AG04450 (cell line): Measurements from ENCODE around the gene C4orf50. TPM values are rescaled to one million over a fixed set of nuclear protein-coding genes. Genes with fewer than 3 reads are reported as not detected.

Experiments
- CTCF ChIA-PET: fragments of 300-600, 350-600 bp; formaldehyde crosslinking; extraction: SDS; loops from one replicate; lab custom pipeline; 2022; ENCODE audit warnings: antibody characterized with exemption, inconsistent platforms; lab: Charles Lee
- POLR2A ChIA-PET: fragments of 350-600 bp; formaldehyde crosslinking; extraction: SDS; loops from one replicate; lab custom pipeline; 2021; ENCODE audit warnings: antibody characterized with exemption, inconsistent platforms; lab: Yijun Ruan, JAX
- DNase-seq: peaks from one replicate; pipeline ENCODE4 v3.0.0-alpha.2; 2011; ENCODE audit warnings: low read depth, low spot score
- H3K27ac ChIP-seq: one replicate; pipeline ENCODE4 v1.5.1; 2012; ENCODE audit warnings: low read depth, low read length, control low read depth
- H3K27me3 ChIP-seq: one replicate; pipeline ENCODE4 v1.6.0; 2012; ENCODE audit warnings: low read length; ENCODE audit not compliant: control insufficient read depth, insufficient read depth
- H3K4me3 ChIP-seq: 2 replicates; pipeline ENCODE4 v1.5.1; 2011; ENCODE audit warnings: mild to moderate bottlenecking, low read depth, low read length, control low read depth
- H3K9me3 ChIP-seq: 2 replicates; pipeline ENCODE4 v1.5.1; 2012; ENCODE audit warnings: low read length; ENCODE audit not compliant: control insufficient read depth, insufficient read depth
- polyA plus RNA-seq: library from polyadenylated mRNA; depleted of rRNA; stranded (reverse); fragments of >200 nt; gene quantifications from 2 replicates; pipeline ENCODE4 v1.2.3, GENCODE V29; 2011
- TF ChIP-seq, protein P1 (sequence below): IDR thresholded peaks from 2 replicates; pipeline ENCODE4 v1.5.1; 2011; ENCODE audit warnings: low read depth, low read length, control low read depth, inconsistent platforms

C4orf50 gene
- polyA plus RNA-seq, 1 experiment = not detected

DNA sequence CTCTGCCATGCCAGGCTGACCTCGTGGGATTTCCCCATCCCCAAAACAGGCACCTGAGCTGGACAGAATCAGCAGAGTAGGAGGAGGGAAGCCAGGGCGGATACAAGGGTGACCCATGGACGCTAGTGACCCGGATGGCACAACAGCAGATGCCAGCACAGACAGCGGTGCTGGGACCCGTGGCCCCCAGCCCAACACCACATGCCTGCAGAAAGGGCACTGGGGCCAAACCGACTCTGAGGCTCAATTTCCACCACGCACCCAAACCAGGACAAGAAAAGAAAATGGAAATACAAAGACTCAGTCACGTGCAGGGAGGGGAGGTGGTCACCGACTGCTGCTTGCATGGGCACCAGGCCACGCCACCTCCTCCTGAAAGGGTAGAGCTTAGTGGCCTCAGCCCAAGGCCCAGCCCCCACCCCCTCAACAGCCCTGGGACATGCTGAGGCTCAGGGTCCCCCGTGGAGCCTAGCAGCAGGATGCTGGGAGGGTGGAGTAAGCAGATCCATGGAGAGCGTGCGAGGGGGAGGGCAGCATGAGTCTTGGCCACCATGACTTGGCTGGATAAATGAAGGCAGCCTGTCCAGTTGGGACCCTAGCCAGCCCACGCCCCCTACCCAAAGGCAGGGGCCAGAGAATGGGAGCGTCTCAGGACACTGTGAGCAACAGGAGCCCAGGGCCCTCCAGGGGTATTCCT, 47.7 kb downstream of the C4orf50 start:
- TF ChIP-seq, protein P1, sequence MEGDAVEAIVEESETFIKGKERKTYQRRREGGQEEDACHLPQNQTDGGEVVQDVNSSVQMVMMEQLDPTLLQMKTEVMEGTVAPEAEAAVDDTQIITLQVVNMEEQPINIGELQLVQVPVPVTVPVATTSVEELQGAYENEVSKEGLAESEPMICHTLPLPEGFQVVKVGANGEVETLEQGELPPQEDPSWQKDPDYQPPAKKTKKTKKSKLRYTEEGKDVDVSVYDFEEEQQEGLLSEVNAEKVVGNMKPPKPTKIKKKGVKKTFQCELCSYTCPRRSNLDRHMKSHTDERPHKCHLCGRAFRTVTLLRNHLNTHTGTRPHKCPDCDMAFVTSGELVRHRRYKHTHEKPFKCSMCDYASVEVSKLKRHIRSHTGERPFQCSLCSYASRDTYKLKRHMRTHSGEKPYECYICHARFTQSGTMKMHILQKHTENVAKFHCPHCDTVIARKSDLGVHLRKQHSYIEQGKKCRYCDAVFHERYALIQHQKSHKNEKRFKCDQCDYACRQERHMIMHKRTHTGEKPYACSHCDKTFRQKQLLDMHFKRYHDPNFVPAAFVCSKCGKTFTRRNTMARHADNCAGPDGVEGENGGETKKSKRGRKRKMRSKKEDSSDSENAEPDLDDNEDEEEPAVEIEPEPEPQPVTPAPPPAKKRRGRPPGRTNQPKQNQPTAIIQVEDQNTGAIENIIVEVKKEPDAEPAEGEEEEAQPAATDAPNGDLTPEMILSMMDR = no peak
- Histone ChIP-seq H3K9me3 (no peaks in the 10 kb centered on the region; the same call in 1 of the 2 replicates), H3K4me3 (no peak overlapping the region), H3K27me3 (peaks cover 4% of the 10 kb centered on the region), H3K27ac (no peak overlapping the region)
- ChIA-PET POLR2A (no interaction called here), CTCF (interaction anchor here (1.4 kb wide), 1 partner anchor 28 kb away, joined by 3 read pairs; no protein-coding TSS in a partner anchor)
- no peak for DNase-seq

DNA sequence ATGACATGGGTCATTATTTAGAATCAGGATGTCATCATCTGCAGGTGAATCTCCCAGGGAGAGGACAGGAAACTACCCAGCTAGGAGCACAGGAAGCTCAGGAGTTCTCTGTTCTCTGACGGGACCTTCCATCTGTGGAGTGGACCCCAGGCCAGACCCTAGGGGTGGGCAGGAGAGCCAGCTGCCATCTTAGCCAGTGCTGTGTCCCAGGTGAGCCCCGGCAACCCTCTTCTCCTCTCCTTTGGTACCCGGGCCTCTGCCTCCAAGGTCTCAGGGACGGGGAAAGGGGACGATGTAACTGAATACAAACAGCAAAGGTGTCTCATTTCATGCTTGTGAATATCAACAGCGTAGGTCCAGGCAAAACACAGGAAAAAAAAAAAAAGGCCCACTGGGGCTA, 48.5 kb downstream of the C4orf50 start:
- Histone ChIP-seq H3K27ac (no peak overlapping the region), H3K27me3 (peaks cover 4% of the 10 kb centered on the region), H3K4me3 (no peak overlapping the region), H3K9me3 (no peaks in the 10 kb centered on the region; the same call in 1 of the 2 replicates)
- POLR2A ChIA-PET = no interaction called here
- TF ChIP-seq, protein P1 = no peak
- no peak for DNase-seq
- CTCF ChIA-PET = interaction anchor here (1.4 kb wide), 1 partner anchor 29 kb away, joined by 3 read pairs; no protein-coding TSS in a partner anchor

DNA sequence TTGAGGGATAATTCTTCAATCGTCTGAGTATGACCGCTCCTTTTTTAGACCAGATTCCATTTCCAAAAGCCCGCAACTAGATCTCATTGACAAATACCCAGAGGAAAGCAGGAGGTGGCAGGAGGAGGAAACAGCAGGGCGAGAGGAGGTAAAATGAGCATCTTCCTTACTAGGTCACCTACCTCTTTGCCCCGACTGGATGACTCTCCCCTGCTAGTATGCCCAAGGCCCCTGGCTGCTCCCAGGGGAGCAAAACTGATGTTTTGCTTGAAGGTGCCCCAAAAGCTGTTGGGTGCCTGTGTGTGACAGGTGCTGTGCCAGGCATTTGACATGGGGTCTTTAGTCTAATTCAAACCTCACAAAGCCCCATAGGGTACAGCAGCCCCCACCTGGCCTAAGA, 48.9 kb downstream of the C4orf50 start:
- Histone ChIP-seq H3K27me3 (peaks cover 4% of the 10 kb centered on the region), H3K4me3 (no peak overlapping the region), H3K27ac (no peak overlapping the region), H3K9me3 (no peaks in the 10 kb centered on the region; the same call in 1 of the 2 replicates)
- TF ChIP-seq, protein P1 = no peak
- ChIA-PET POLR2A (no interaction called here), CTCF (interaction anchor here (1.4 kb wide), 1 partner anchor 29 kb away, joined by 3 read pairs; no protein-coding TSS in a partner anchor)
- no peak for DNase-seq

DNA sequence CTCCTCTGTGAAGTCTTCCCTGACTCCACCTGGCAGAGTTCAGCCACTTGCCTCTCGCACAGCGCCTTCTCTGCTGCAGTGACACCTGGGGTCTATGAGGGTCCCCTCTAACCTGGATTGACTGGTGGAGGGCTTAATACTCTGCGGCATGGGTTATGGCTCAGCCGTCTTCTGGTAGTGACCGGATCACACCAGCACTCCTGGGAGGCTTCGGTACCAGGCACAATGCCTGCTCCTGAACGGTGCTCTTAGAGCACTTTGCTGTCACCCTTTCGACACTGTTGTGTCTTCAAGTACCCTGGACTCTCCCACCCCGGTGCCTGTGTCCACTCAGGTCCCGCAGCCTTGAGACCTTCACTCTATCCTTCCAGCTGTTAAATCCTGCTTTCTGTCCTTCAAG, 50.0 kb downstream of the C4orf50 start:
- no peak for DNase-seq
- H3K27me3 ChIP-seq = peaks cover 4% of the 10 kb centered on the region
- POLR2A ChIA-PET = no interaction called here
- CTCF ChIA-PET = no interaction called here
- H3K27ac ChIP-seq = no peak overlapping the region
- no peaks in the 10 kb centered on the region; the same call in 1 of the 2 replicates for H3K9me3 ChIP-seq
- H3K4me3 ChIP-seq = no peak overlapping the region
- TF ChIP-seq, protein P1 = no peak

DNA sequence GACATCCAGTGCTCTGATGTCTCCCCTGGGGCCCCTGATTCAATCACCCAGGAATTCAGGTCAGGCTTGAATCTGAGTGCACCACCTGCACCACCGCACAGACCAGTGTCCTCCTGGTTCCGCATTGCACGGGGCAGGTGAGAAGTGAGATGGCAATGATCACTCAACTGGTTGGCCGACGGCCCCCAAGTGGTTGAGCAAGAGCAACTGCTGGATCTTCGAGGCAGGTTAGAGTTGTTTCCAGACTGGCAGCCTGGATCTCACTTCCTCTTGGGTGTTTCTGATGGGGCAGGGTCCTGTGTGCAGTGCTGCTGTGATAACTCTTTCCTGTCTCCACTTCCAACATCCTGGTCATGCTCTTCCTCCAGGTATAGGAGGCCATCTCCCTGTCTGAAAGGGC, 50.4 kb downstream of the C4orf50 start:
- Histone ChIP-seq H3K9me3 (no peaks in the 10 kb centered on the region; the same call in 1 of the 2 replicates), H3K27me3 (peaks cover 4% of the 10 kb centered on the region), H3K4me3 (no peak overlapping the region), H3K27ac (no peak overlapping the region)
- ChIA-PET CTCF (no interaction called here), POLR2A (no interaction called here)
- no peak for DNase-seq
- TF ChIP-seq, protein P1 = no peak
